ENCODE results near the gene ZNF513.

Gene ZNF513

GRCh38 chr2:27390822-27391679 lies 10.5 kb upstream of the ZNF513 start:
- in situ Hi-C loops (cut with HindIII; ENCODE audit: low sequenced_read_pairs), result no loop called here

GRCh38 chr2:27381577-27382181 lies 1.1 kb upstream of the ZNF513 start:
- in situ Hi-C loops (cut with HindIII; ENCODE audit: low sequenced_read_pairs), result no loop called here

DNA sequence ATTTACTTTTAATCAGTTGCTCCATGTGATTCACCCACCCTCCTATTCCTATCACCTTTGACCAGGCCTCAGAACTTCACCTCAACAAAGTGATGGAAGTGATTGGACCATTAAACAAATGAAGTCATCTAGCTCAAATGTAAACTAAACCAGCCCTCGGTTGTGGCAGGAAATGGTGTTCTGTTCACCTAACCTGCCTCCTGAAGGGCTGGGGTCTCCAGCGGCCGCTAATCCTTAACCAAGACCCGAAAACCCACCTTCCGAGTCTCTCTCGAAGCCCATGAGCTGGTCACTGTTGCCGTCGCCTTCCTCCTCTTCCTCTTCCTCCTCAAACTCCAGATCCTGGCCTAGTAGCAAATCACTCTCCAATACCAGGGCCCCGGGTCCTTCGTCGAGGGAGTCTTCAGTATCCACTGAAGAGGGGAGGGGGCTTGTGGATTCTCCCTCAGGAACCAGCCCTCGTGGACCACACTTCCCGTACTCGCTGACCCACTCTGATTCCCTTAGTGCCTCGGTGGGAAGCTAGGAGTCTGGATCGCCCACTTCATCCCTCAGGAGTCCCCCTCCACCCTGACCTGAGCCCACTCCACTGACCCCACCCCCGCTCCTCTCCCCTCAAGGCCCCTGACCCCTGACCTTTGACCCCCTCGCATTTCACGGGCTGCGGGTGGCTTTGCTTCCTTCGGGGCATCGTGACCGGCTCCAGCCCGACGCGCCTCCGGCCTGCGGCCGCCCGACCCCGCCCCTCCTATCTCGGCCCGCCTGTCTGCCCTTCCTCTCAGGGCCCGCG lies 503 bp downstream of the ZNF513 start:
- in situ Hi-C loops (cut with HindIII; ENCODE audit: low sequenced_read_pairs), result no loop called here

DNA sequence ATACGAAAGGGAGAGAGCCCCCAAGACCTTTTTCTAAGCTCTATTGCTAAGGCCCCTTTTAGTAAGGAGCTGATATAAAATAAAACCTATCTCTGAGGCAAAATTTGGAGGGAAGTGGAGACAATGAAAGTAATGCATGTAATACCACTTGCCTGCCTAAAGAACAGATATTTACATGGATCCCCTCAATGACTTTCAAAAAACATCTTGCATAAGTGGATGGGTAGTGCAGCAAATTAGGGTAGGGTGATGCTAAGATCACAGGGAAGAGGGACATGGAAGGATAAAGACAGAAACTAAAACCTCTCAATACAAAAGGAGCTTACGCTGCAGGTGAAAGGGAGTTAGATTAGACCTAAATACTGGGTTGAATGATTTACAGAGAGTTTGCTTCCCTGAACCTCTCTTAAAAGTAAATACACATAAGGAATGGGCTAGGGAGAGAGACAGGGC lies 1.1 kb downstream of the ZNF513 start:
- in situ Hi-C loops (cut with HindIII; ENCODE audit: low sequenced_read_pairs), result no loop called here

- in situ Hi-C loops (cut with HindIII; ENCODE audit: low sequenced_read_pairs), result no loop called here
Measured at GRCh38 chr2:27378809-27379290, 1.7 kb downstream of the ZNF513 start.

DNA sequence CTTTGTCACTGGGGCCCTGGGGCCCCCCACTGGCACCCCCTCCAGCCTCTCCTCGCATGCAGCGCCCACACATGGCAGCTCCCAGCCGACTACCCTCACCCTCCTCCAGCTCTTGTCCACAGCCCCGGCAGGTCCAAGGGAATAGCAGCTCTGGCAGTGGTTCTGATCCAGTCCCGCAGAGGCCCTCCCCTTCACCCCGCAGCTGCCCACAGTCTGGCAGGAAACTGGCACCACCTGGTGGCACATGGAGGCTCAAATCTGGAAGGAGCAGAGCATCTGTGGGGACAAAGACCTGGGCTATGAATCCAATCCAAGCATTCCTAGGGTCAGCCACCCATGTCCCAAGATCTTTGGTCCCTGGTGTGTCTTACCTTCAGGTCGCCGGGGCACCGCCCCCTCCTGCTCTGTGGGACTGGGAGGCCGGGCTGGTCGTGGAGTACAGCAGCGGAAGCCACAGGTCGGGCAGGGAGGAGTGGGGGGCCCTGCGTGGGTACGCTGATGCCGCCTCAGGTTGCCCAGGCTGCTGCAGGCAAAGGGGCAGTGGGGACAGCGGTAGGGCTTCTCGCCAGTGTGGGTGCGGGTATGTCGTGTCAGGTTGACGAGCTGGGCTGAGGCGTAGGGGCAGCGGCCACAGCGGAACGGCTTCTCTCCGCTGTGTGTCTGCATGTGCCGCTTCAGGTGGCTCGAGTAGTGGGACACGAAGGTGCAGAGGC lies 2.3 kb downstream of the ZNF513 start:
- in situ Hi-C loops (cut with HindIII; ENCODE audit: low sequenced_read_pairs), result no loop called here

DNA sequence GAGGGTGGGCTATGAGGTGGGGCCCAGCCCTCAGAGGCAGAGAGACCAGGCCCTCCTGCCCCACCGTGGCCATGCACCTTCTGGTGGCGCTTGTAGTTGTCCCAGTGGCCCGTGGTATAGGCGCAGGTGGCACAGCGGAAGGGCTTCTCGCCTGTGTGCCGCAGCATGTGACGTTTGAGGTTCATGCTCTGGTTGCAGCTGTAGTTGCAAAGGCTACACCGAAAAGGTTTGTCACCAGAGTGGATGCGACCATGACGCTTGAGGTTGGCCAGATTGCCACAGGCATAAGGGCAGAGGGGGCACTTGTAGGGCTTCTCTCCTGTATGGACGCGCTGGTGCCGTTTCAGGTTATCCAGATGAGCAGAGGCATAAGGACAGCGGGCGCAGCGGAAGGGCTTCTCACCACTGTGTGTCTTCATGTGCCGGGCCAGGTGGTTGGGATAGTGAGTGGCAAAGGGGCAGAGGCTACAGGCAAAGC lies 2.9 kb downstream of the ZNF513 start:
- in situ Hi-C loops (cut with HindIII; ENCODE audit: low sequenced_read_pairs), result no loop called here

- in situ Hi-C loops (cut with HindIII; ENCODE audit: low sequenced_read_pairs), result no loop called here
Measured at GRCh38 chr2:27376866-27377617, 3.5 kb downstream of the ZNF513 start.

DNA sequence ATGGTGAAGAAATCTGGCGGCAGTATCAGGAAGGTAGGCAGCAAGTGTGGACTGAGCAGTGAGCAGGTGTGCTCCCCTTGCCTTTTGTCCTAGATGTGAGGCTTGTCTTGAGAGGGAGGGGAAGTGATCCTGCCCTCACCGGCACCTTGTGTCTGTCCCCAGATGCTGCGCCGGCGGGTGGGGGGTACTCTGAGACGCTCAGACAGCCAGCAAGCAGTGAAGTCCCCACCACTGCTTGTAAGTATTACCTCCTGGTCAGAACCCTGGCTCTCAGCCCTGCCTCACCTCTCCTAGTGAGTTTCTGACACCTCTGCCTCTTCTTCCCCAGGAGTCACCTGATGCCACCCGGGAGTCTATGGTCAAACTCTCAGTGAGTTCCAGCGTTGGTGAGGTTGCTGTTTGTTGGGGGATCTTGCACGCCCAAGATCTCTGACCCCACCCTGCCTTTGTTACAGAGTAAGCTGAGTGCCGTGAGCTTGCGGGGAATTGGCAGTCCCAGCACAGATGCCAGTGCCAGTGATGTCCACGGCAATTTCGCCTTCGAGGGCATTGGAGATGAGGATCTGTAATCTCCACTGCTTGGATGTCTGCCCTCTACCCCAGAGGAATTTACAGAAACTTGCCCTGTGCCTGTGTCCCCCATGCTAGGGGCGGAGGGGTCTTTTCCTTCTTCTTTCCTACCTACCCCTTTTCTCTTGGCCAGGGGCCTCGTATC lies 4.2 kb downstream of the ZNF513 start:
- in situ Hi-C loops (cut with HindIII; ENCODE audit: low sequenced_read_pairs), result no loop called here

DNA sequence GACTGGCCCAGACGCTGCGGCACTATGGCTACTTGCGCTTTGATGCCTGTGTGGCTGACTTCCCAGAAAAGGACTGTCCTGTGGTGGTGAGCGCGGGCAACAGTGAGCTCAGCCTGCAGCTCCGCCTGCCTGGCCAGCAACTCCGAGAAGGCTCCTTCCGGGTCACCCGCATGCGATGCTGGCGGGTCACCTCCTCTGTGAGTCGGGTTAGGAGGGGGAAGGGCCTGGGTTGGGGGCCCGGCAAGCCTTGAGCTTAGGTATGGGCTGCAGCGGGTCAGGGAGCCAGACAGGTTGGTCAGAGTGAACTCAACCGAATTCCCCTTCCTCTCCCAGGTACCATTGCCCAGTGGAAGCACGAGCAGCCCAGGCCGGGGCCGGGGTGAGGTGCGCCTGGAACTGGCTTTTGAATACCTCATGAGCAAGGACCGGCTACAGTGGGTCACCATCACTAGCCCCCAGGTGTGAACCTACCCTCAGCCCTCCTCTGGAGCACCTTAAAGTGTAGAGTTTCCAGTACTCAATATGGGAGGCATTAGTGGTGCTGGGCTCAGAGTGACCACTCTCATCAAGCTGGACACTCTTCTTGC lies 4.9 kb downstream of the ZNF513 start:
- in situ Hi-C loops (cut with HindIII; ENCODE audit: low sequenced_read_pairs), result no loop called here

DNA sequence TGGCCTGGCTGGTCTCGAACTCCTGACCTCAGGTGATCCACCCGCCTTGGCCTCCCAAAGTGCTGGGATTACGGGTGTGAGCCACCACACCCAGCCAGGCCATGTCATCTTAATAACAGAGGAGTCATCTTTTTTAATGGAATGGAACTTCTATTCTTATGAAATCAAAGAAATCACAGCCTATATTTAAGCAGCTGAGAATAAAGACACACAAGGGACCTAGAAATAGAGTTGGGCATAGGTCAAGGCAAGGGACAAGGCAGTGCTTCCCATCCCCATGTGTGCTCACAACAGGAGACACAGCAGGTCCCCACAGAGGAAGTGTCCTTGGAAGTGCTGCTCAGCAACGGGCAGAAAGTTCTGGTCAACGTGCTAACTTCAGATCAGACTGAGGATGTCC lies 7.0 kb downstream of the ZNF513 start:
- in situ Hi-C loops (cut with HindIII; ENCODE audit: low sequenced_read_pairs), result no loop called here

GRCh38 chr2:27372937-27373336 lies 7.6 kb downstream of the ZNF513 start:
- in situ Hi-C loops (cut with HindIII; ENCODE audit: low sequenced_read_pairs), result no loop called here

DNA sequence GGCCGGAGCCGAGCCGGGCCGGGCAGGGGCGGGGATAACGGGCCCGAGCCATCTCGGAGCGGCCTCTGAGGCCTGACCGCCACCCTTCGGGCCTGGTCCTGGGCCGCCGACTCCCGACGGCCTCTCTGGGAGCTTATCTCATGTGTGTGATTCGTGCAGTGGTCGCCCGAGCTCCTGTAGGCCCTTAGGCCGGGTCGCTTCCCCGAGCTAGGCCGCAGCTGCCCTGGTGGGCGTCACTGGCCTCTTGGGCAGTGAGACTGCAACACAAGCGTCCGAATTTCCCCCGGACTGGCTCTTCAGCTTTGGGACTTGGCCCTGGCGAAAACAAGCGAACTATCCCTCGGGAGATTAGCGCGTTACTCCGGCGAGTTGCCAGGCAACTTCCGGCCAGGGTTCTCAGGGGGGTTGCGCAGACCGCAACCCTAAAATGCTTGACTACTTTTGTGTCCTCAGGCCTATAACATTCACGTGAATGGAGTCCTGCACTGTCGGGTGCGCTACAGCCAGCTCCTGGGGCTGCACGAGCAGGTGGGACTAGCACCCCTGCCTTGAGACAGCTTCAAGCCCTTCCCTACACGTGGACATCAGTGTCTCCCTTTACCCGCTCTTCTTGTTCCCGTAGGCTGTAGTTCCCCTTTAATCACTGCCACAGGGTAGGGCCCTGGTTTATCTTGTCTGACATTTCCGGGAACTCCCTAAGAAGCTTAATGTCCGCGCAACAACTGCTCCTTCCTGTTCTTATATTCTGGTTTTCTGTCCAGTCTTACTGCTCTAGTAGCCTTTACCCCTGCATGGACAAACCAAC lies 9.5 kb downstream of the ZNF513 start:
- in situ Hi-C loops (cut with HindIII; ENCODE audit: low sequenced_read_pairs), result no loop called here

- in situ Hi-C loops (cut with HindIII; ENCODE audit: low sequenced_read_pairs), result no loop called here
Measured at GRCh38 chr2:27370026-27370815, 10.3 kb downstream of the ZNF513 start, which contains the start of the genes EIF2B4 and SNX17. TSS of gene EIF2B4 (minus strand) at chr2:27370338. CDS start at chr2:27370314, 24 bp downstream. TSS of gene SNX17 (plus strand) at chr2:27370616. CDS start at chr2:27370744, 128 bp downstream.

DNA sequence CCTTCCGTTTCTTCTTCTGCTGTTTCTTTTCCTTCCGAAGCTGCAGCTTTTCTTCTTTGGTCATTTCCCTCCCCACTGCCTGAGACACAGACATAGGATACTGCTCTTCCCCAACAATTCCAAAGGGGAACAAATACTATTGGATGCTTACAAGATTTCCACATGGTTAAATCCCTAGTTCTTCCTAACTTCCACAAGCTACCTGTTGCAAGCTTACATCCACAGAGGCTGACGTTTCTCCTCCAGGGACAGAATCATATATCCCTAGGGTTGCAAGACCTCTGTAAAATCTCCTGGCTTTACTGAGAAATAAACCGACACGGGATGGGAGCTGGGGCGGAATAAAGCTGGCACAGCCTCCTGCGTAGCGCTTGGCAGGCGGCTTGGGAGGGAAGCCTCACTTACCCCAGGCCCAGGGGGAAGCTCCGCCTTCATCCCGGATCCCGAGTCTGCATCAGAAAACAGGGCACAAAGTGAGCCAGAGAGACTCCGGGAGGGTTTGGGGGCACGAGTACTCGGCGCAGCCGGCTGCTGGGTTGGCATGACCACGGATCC lies 11.0 kb downstream of the ZNF513 start:
- in situ Hi-C loops (cut with HindIII; ENCODE audit: low sequenced_read_pairs), result no loop called here

DNA sequence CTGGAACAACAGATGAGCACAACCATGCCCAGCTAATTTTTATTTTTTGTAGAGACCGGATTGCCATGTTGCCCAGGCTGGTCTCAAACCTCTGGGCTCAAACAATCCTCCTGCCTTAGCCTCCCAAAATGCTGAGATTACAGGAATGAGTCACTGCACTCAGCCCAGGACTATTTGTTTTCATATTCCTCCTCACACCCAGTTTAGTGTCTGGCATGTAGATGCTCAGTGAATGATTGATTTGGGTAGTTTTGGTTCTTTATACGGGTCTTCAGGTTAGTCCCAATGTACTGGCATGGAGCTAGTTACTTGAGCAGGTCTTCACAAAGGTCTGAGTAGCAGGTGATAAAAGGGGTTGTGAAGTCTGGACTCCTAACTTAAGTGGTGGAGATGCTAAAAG lies 16.6 kb downstream of the ZNF513 start:
- in situ Hi-C loops (cut with HindIII; ENCODE audit: low sequenced_read_pairs), result no loop called here
